ENCODE data around the gene OS9.
"Not testable (repeated sequence)": the region's sequence is repeated elsewhere in the genome, so short reads cannot be mapped to it uniquely, and the experiment has no call there.

DNA sequence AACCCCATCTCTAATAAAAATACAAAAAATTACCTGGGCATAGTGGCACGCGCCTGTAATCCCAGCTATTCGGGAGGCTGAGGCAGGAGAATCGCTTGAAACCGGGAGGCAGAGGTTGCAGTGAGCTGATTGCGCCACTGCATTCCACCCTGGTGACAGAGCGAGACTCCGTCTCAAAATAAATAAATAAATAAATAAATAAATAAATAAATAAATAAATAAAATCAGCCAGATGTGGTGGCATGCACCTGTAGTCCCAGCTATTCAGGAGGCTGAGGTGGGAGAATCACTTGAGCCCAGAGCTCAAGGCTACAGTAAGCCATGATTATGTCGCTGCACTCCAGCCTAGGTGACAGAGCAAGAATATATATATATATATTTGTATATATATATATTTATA is 16.0 kb upstream of the OS9 start:
- TF ChIP-seq ZNF112 (tag by site-specific recombination; IDR thresholded peaks at IDR 0.05); SP7 (tag by site-specific recombination; IDR thresholded peaks at IDR 0.05); ZBTB7A (tag by site-specific recombination; IDR thresholded peaks at IDR 0.05; ENCODE audit: low read depth); CTCF (tag by site-specific recombination; IDR thresholded peaks at IDR 0.05); SCRT2 (tag by site-specific recombination; IDR thresholded peaks at IDR 0.05); GLI4 (tag by site-specific recombination; IDR thresholded peaks at IDR 0.05); ZFP3 (tag by site-specific recombination; IDR thresholded peaks at IDR 0.05; ENCODE audit: low read depth): not testable (repeated sequence)
- TF ChIP-seq, protein P1, sequence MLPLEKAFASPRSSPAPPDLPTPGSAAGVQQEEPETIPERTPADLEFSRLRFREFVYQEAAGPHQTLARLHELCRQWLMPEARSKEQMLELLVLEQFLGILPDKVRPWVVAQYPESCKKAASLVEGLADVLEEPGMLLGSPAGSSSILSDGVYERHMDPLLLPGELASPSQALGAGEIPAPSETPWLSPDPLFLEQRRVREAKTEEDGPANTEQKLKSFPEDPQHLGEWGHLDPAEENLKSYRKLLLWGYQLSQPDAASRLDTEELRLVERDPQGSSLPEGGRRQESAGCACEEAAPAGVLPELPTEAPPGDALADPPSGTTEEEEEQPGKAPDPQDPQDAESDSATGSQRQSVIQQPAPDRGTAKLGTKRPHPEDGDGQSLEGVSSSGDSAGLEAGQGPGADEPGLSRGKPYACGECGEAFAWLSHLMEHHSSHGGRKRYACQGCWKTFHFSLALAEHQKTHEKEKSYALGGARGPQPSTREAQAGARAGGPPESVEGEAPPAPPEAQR (tag by site-specific recombination; IDR thresholded peaks at IDR 0.05): not testable (repeated sequence)
- TF ChIP-seq ZBTB21 (tag by site-specific recombination; IDR thresholded peaks at IDR 0.05): 0 out of 2 replicates have a peak, but pooled peaks have one; percentile 15

Data from HEK293 (cell line).